K562 (cell line): Measurements from ENCODE around the gene DST. TPM values are rescaled to one million over a fixed set of nuclear protein-coding genes. Genes with fewer than 3 reads are reported as not detected.

Experiments used
- ATAC-seq: fragments of 200-7000 bp; cut with Tn5 transposase; 3 replicates; pipeline ENCODE4 v1.9.1; 2020; ENCODE audit warnings: moderate library complexity
- BruUV-seq: library from RNA; stranded (reverse); fragments of 400-500 nt; replicated peaks from 2 replicates; lab custom pipeline; 2021; lab: Mats Ljungman, UMichigan
- CTCF ChIA-PET: fragments of 300-600 bp; formaldehyde crosslinking; extraction: SDS; loops from one replicate; lab custom pipeline; 2021; ENCODE audit warnings: low intra/inter-chr PET ratio; lab: Yijun Ruan, JAX
- POLR2A ChIA-PET: fragments of 300-600, 350-650 bp; sonication (Branson Sonifier 250); formaldehyde crosslinking; extraction: SDS; loops from one replicate; lab custom pipeline; 2021; ENCODE audit warnings: antibody characterized with exemption, inconsistent platforms; lab: Yijun Ruan, JAX
- DNase-seq, 4 experiments: peaks; one replicate each; pipeline versions ENCODE4 v3.0.0 to v3.0.0-alpha.2; 2011 to 2018; ENCODE audit warnings: low spot score in 3 of 4, mixed read lengths in 3 of 4; ENCODE audit errors: extremely low read depth in 1 of 4
- FAIRE-seq: peaks from 2 replicates; lab custom pipeline; 2011; peaks lifted over from hg19 to GRCh38; lab: Jason Lieb, UNC
- H2AFZ ChIP-seq: 2 replicates; pipeline ENCODE4 v1.6.0; 2011; ENCODE audit warnings: low read depth, low read length, control low read depth, inconsistent platforms
- H3K27ac ChIP-seq: fragments of 200-600 bp; 3 replicates; pipeline ENCODE4 v1.8.0; 2011; ENCODE audit warnings: low read depth, mild to moderate bottlenecking, control low read depth, inconsistent platforms, low read length, moderate library complexity, mixed read lengths; ENCODE audit errors: extremely low read depth
- H3K27me3 ChIP-seq, 2 experiments: fragments of 300-600 bp in 1 of 2; 2 replicates in 1 of 2; 3 replicates in 1 of 2; pipeline versions ENCODE4 v1.6.0 to v1.8.0; 2011; ENCODE audit warnings: inconsistent platforms in 2 of 2, low read length in 2 of 2, mild to moderate bottlenecking in 1 of 2, mixed read lengths in 1 of 2, moderate library complexity in 1 of 2; ENCODE audit not compliant: control insufficient read depth in 2 of 2, insufficient read depth in 2 of 2
- H3K36me3 ChIP-seq: fragments of 300-600 bp; 3 replicates; pipeline ENCODE4 v1.8.0; 2011; ENCODE audit warnings: mild to moderate bottlenecking, low read length, inconsistent platforms; ENCODE audit not compliant: control insufficient read depth, insufficient read depth
- H3K4me1 ChIP-seq, 2 experiments: fragments of 200-600 bp in 1 of 2; replicated peaks in 1 of 2; 2 replicates in 1 of 2; 3 replicates in 1 of 2; pipeline versions ENCODE4 v1.5.1 to v1.8.0; 2011; ENCODE audit warnings: inconsistent platforms in 2 of 2, low read length in 2 of 2, mild to moderate bottlenecking in 1 of 2, mixed read lengths in 1 of 2, moderate library complexity in 1 of 2; ENCODE audit not compliant: control insufficient read depth in 2 of 2, insufficient read depth in 2 of 2
- H3K4me2 ChIP-seq: 2 replicates; pipeline ENCODE4 v1.6.1; 2011; ENCODE audit warnings: low read length, control low read depth, inconsistent platforms, mixed read lengths; ENCODE audit not compliant: insufficient read depth
- H3K4me3 ChIP-seq: fragments of 200-600 bp; sonication (generic), shearing (Covaris generic); 2 replicates; pipeline ENCODE4 v1.5.1; 2016; ENCODE audit warnings: control low read depth, inconsistent platforms
- H3K79me2 ChIP-seq: fragments of 200-600 bp; 3 replicates; pipeline ENCODE4 v1.8.0; 2011; ENCODE audit warnings: low read length, inconsistent platforms; ENCODE audit not compliant: control insufficient read depth, insufficient read depth
- H3K9ac ChIP-seq, 2 experiments: 2 replicates each; pipeline versions ENCODE4 v1.6.0 to v1.6.1; 2011; ENCODE audit warnings: low read depth in 2 of 2, low read length in 2 of 2, control low read depth in 1 of 2, inconsistent platforms in 1 of 2, mild to moderate bottlenecking in 1 of 2, mixed read lengths in 1 of 2; ENCODE audit not compliant: insufficient read depth in 1 of 2
- H3K9me1 ChIP-seq: one replicate; pipeline ENCODE4 v1.6.0; 2011; ENCODE audit warnings: inconsistent platforms, mild to moderate bottlenecking, low read length, moderate library complexity; ENCODE audit not compliant: control insufficient read depth, insufficient read depth
- H3K9me3 ChIP-seq: replicated peaks from 2 replicates; pipeline ENCODE4 v1.5.1; 2011; ENCODE audit warnings: low read depth, low read length, inconsistent platforms; ENCODE audit not compliant: control insufficient read depth, insufficient read depth
- H4K20me1 ChIP-seq: replicated peaks from 2 replicates; pipeline ENCODE4 v1.6.1; 2011; ENCODE audit warnings: low read length, inconsistent platforms, mixed read lengths; ENCODE audit not compliant: control insufficient read depth, insufficient read depth
- BRF1 ChIP-seq: IDR thresholded peaks from 3 replicates; pipeline ENCODE4 v1.6.1; 2011; ENCODE audit warnings: borderline replicate concordance, mild to moderate bottlenecking; ENCODE audit not compliant: insufficient read length; ENCODE audit errors: extremely low read depth
- ELF1 ChIP-seq: fragments of 200-800 bp; sonication (Bioruptor generic); IDR thresholded peaks from 2 replicates; pipeline ENCODE4 v1.6.1; 2016; ENCODE audit warnings: missing genetic modification characterization, missing compliant biosample characterization
- HDAC1 ChIP-seq, 2 experiments: fragments of 450-650 bp; IDR thresholded peaks; 2 replicates each; pipeline ENCODE4 v1.6.1; 2016 to 2017; ENCODE audit warnings: inconsistent platforms in 1 of 2, mild to moderate bottlenecking in 1 of 2, moderate library complexity in 1 of 2
- SREBF1 ChIP-seq: fragments of 150-350 bp; IDR thresholded peaks from 2 replicates; pipeline ENCODE4 v1.6.1; 2014; ENCODE audit warnings: antibody characterized with exemption, low read depth, low read length, borderline replicate concordance
- SRSF3 ChIP-seq: fragments of 200-400 bp; formaldehyde crosslinking; IDR thresholded peaks from 2 replicates; pipeline ENCODE4 v1.6.1; 2016; ENCODE audit warnings: mild to moderate bottlenecking, low read length, moderate library complexity; ENCODE audit not compliant: insufficient read depth
- ZKSCAN3 ChIP-seq: fragments of 250-450 bp; sonication (Bioruptor Pico); IDR thresholded peaks from 2 replicates; pipeline ENCODE4 v1.4.0; 2020
- ZNF311 ChIP-seq: fragments of 250-450 bp; sonication (Bioruptor Pico); IDR thresholded peaks from 2 replicates; pipeline ENCODE4 v1.4.0; 2020; ENCODE audit warnings: mild to moderate bottlenecking, moderate library complexity
- ZNF57 ChIP-seq: fragments of 450-650 bp; formaldehyde crosslinking; IDR thresholded peaks from 2 replicates; pipeline ENCODE4 v1.4.0; 2020; ENCODE audit warnings: mild to moderate bottlenecking, moderate library complexity
- WGBS: fragments of 100-300 bp; shearing (Covaris generic); methylation state at CpG from one replicate; pipeline ENCODE4 v1.1.6; 2016; ENCODE audit warnings: low coverage, mixed read lengths; ENCODE audit not compliant: insufficient coverage; ENCODE audit errors: missing lambda C conversion rate; 5-methylcytosine and 5-hydroxymethylcytosine counted together
- in situ Hi-C: fragments of 300-500 bp; cut with MboI; formaldehyde crosslinking; loops from 4 replicates; pipeline ENCODE4 v1.15.0; 2018; ENCODE audit warnings: inconsistent platforms, mixed read lengths
- intact Hi-C: fragments of 100-400 bp; cut with micrococcal nuclease; formaldehyde crosslinking; loops from 2 replicates; pipeline ENCODE4 v1.14.2; 2022
- polyA plus RNA-seq, 8 experiments: library from polyadenylated mRNA; depleted of rRNA in 4 of 8; stranded (reverse) in 5 of 8; unstranded in 3 of 8; fragments of >200 nt; fragmentation: Nextera tagmentation in 2 of 8; fragmentation: Illumina TruSeq in 1 of 8; extraction: Ambion mirVana in 2 of 8; extraction: Trizol in 1 of 8; gene quantifications; 2 replicates each; pipeline versions ENCODE4 v1.2.1 to v1.2.3, GENCODE V29; 2011 to 2014; ENCODE audit warnings: inconsistent platforms in 1 of 8, missing spikeins in 1 of 8
- total RNA-seq, 7 experiments: library from RNA; depleted of rRNA in 6 of 7; stranded (reverse); fragments of >200 nt in 6 of 7; fragmentation: Illumina TruSeq in 2 of 7; extraction: Trizol in 2 of 7; gene quantifications; 2 replicates each; pipeline versions ENCODE4 v1.2.1 to v1.2.3, GENCODE V29; 2011 to 2021; ENCODE audit warnings: low replicate concordance in 1 of 7
- TF ChIP-seq, protein P1 (sequence below): fragments of 250-450 bp; sonication (Bioruptor Pico); IDR thresholded peaks from 2 replicates; pipeline ENCODE4 v1.8.0; 2021; ENCODE audit warnings: borderline replicate concordance, mild to moderate bottlenecking, moderate library complexity; ENCODE audit not compliant: poor library complexity, severe bottlenecking
- TF ChIP-seq, protein P2 (sequence below): sonication (generic); formaldehyde crosslinking; IDR thresholded peaks from 2 replicates; pipeline ENCODE4 v1.8.0; 2022; ENCODE audit warnings: mild to moderate bottlenecking, missing genetic modification reagents
- TF ChIP-seq, protein P3 (sequence below): fragments of 450-650 bp; IDR thresholded peaks from 2 replicates; pipeline ENCODE4 v1.6.1; 2016; ENCODE audit warnings: low read depth, mild to moderate bottlenecking, moderate library complexity
- TF ChIP-seq, protein P4 (sequence below): sonication (generic); formaldehyde crosslinking; IDR thresholded peaks from 2 replicates; pipeline ENCODE4 v1.8.1; 2023; ENCODE audit warnings: missing genetic modification reagents, mild to moderate bottlenecking, borderline replicate concordance
- TF ChIP-seq, protein P5 (sequence below): fragments of 250-450 bp; sonication (Bioruptor Pico); IDR thresholded peaks from 2 replicates; pipeline ENCODE4 v1.5.0; 2021

Gene DST
- total and polyA plus RNA-seq, 9 of the 15 experiments (the other 6 are each of a cell fraction or from before 2014, with no cell fraction given): 5.2 to 21.9 (median 13.3) TPM

DNA sequence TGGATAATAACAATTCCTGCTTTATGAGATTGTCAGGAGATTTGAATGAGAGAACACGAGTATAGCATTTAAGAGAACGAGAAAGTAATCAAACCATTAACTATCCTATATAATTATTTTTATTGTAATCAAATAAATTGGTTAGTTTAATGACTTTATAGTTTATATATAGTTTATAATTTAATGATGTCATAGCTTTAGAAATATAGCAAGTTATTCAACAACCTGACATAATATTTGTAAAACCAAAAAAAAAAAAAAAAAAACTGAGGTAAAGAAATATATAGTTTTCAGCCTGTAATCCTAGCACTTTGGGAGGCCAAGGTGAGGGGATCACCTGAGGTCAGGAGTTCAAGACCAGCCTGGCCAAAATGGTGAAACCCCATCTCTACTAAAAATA, 26.4 kb upstream of the DST start (continued):
- TF ChIP-seq ZKSCAN3 (CRISPR knock-in tag): no peak

DNA sequence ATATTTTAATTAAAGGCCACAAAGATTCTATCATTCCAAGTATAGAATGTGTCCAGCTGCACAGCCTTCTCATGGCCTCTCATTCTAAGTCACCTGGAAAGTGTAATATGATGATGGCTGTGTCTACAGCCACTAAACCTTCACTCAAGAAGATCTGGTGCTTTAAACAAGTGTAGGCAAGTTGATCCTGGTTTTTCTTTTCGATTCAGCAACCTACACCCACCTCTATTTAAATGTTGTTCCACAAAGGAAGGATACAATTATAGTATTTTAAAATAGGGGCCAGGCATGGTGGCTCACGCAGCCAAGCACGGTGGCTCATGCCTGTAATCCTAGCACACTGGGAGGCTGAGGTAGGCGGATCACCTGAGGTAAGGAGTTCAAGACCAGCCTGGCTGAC, 25.5 kb upstream of the DST start:
- no peaks in the 10 kb centered on the region for H3K4me1 ChIP-seq
- ATAC-seq: no peak
- H3K4me2 ChIP-seq: no peak overlapping the region
- POLR2A ChIA-PET: no interaction called here
- no TSS peak for BruUV-seq
- H3K27me3 ChIP-seq: no peaks in the 10 kb centered on the region
- H3K9me3 ChIP-seq: no peaks in the 10 kb centered on the region
- no peak overlapping the region for H3K9ac ChIP-seq
- in situ Hi-C loops: no loop called here
- no peak for DNase-seq
- H4K20me1 ChIP-seq: no peaks in the 10 kb centered on the region
- no peak overlapping the region for H2AFZ ChIP-seq
- CTCF ChIA-PET: no interaction called here
- no peaks in the 10 kb centered on the region for H3K79me2 ChIP-seq
- no peaks in the 10 kb centered on the region for H3K36me3 ChIP-seq
- intact Hi-C loops: no loop called here
- no peak overlapping the region for H3K27ac ChIP-seq
- no peak overlapping the region for H3K4me3 ChIP-seq
- 32% methylated on average over 4 of the region's 4 CpGs for WGBS
- no peak for FAIRE-seq
- H3K9me1 ChIP-seq: no peaks in the 10 kb centered on the region
- TF ChIP-seq, protein P1, sequence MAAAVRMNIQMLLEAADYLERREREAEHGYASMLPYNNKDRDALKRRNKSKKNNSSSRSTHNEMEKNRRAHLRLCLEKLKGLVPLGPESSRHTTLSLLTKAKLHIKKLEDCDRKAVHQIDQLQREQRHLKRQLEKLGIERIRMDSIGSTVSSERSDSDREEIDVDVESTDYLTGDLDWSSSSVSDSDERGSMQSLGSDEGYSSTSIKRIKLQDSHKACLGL: no peak
- TF ChIP-seq SRSF3: no peak
- no peak for TF ChIP-seq BRF1
- TF ChIP-seq HDAC1 (IDR thresholded peaks at IDR 0.05): no peak
- no peak for TF ChIP-seq ELF1
- TF ChIP-seq ZNF311: no peak
- no peak for TF ChIP-seq ZNF57 (CRISPR knock-in tag)
- TF ChIP-seq, protein P2, sequence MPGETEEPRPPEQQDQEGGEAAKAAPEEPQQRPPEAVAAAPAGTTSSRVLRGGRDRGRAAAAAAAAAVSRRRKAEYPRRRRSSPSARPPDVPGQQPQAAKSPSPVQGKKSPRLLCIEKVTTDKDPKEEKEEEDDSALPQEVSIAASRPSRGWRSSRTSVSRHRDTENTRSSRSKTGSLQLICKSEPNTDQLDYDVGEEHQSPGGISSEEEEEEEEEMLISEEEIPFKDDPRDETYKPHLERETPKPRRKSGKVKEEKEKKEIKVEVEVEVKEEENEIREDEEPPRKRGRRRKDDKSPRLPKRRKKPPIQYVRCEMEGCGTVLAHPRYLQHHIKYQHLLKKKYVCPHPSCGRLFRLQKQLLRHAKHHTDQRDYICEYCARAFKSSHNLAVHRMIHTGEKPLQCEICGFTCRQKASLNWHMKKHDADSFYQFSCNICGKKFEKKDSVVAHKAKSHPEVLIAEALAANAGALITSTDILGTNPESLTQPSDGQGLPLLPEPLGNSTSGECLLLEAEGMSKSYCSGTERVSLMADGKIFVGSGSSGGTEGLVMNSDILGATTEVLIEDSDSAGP (CRISPR knock-in tag): no peak
- TF ChIP-seq SREBF1: no peak
- TF ChIP-seq, protein P3, sequence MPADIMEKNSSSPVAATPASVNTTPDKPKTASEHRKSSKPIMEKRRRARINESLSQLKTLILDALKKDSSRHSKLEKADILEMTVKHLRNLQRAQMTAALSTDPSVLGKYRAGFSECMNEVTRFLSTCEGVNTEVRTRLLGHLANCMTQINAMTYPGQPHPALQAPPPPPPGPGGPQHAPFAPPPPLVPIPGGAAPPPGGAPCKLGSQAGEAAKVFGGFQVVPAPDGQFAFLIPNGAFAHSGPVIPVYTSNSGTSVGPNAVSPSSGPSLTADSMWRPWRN: no peak
- TF ChIP-seq, protein P4, sequence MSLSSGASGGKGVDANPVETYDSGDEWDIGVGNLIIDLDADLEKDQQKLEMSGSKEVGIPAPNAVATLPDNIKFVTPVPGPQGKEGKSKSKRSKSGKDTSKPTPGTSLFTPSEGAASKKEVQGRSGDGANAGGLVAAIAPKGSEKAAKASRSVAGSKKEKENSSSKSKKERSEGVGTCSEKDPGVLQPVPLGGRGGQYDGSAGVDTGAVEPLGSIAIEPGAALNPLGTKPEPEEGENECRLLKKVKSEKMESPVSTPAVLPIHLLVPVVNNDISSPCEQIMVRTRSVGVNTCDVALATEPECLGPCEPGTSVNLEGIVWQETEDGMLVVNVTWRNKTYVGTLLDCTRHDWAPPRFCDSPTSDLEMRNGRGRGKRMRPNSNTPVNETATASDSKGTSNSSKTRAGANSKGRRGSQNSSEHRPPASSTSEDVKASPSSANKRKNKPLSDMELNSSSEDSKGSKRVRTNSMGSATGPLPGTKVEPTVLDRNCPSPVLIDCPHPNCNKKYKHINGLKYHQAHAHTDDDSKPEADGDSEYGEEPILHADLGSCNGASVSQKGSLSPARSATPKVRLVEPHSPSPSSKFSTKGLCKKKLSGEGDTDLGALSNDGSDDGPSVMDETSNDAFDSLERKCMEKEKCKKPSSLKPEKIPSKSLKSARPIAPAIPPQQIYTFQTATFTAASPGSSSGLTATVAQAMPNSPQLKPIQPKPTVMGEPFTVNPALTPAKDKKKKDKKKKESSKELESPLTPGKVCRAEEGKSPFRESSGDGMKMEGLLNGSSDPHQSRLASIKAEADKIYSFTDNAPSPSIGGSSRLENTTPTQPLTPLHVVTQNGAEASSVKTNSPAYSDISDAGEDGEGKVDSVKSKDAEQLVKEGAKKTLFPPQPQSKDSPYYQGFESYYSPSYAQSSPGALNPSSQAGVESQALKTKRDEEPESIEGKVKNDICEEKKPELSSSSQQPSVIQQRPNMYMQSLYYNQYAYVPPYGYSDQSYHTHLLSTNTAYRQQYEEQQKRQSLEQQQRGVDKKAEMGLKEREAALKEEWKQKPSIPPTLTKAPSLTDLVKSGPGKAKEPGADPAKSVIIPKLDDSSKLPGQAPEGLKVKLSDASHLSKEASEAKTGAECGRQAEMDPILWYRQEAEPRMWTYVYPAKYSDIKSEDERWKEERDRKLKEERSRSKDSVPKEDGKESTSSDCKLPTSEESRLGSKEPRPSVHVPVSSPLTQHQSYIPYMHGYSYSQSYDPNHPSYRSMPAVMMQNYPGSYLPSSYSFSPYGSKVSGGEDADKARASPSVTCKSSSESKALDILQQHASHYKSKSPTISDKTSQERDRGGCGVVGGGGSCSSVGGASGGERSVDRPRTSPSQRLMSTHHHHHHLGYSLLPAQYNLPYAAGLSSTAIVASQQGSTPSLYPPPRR (CRISPR knock-in tag): no peak
- TF ChIP-seq, protein P5, sequence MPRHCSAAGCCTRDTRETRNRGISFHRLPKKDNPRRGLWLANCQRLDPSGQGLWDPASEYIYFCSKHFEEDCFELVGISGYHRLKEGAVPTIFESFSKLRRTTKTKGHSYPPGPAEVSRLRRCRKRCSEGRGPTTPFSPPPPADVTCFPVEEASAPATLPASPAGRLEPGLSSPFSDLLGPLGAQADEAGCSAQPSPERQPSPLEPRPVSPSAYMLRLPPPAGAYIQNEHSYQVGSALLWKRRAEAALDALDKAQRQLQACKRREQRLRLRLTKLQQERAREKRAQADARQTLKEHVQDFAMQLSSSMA (CRISPR knock-in tag): no peak
